Endothelial cell of umbilical vein (primary cell): ENCODE measurements around the gene BCL2A1. TPM values are rescaled to one million over a fixed set of nuclear protein-coding genes. Genes with fewer than 3 reads are reported as not detected.
"Not testable (repeated sequence)": the region's sequence is repeated elsewhere in the genome, so short reads cannot be mapped to it uniquely, and the experiment has no call there.

Experiments
- BruUV-seq: library from RNA; stranded (reverse); fragments of 400-500 nt; replicated peaks from 2 replicates; lab custom pipeline; 2021; lab: Mats Ljungman, UMichigan
- CTCF ChIA-PET: fragments of 300-600, 350-600 bp; sonication (Branson Sonifier 250); formaldehyde crosslinking; loops from one replicate; lab custom pipeline; 2021; ENCODE audit warnings: antibody characterized with exemption, inconsistent platforms; lab: Charles Lee
- POLR2A ChIA-PET: fragments of 300-600, 350-600 bp; sonication (Branson Sonifier 250); formaldehyde crosslinking; loops from one replicate; lab custom pipeline; 2021; ENCODE audit warnings: antibody characterized with exemption, inconsistent platforms; lab: Charles Lee
- DNase-seq: peaks from one replicate; pipeline ENCODE4 v3.0.0-alpha.2; 2011; ENCODE audit warnings: low read depth, low spot score
- FAIRE-seq: peaks from 2 replicates; lab custom pipeline; 2011; peaks lifted over from hg19 to GRCh38; lab: Jason Lieb, UNC
- H2AFZ ChIP-seq: 2 replicates; pipeline ENCODE4 v1.6.0; 2012; ENCODE audit warnings: low read depth, low read length, control low read depth, inconsistent platforms
- H3K27ac ChIP-seq: 2 replicates; pipeline ENCODE4 v1.5.1; 2011; ENCODE audit warnings: low read depth, mild to moderate bottlenecking, control low read depth, low read length, moderate library complexity; ENCODE audit not compliant: insufficient read depth
- H3K27me3 ChIP-seq, 2 experiments: 2 replicates each; pipeline versions ENCODE4 v1.6.0 to v1.6.1; 2011; ENCODE audit warnings: low read length in 2 of 2, mixed read lengths in 1 of 2; ENCODE audit not compliant: control insufficient read depth in 2 of 2, insufficient read depth in 2 of 2
- H3K36me3 ChIP-seq, 2 experiments: 2 replicates in 1 of 2; 3 replicates in 1 of 2; pipeline ENCODE4 v1.5.1; 2011; ENCODE audit warnings: low read length in 2 of 2, mild to moderate bottlenecking in 1 of 2, moderate library complexity in 1 of 2; ENCODE audit not compliant: control insufficient read depth in 2 of 2, insufficient read depth in 2 of 2; ENCODE audit errors: extremely low read depth in 1 of 2
- H3K4me1 ChIP-seq: 3 replicates; pipeline ENCODE4 v1.5.1; 2011; ENCODE audit warnings: mild to moderate bottlenecking, low read length; ENCODE audit not compliant: control insufficient read depth, insufficient read depth; ENCODE audit errors: extremely low read depth
- H3K4me2 ChIP-seq: 2 replicates; pipeline ENCODE4 v1.6.1; 2011; ENCODE audit warnings: low read length, control low read depth, mixed read lengths; ENCODE audit not compliant: insufficient read depth
- H3K4me3 ChIP-seq, 3 experiments: fragments of 200-600 bp in 1 of 3; sonication (generic), shearing (Covaris generic) in 1 of 3; replicated peaks in 1 of 3; 2 replicates each; pipeline ENCODE4 v1.5.1; 2011 to 2016; ENCODE audit warnings: control low read depth in 3 of 3, low read length in 3 of 3, mild to moderate bottlenecking in 2 of 3, inconsistent platforms in 1 of 3, low read depth in 1 of 3, moderate library complexity in 1 of 3; ENCODE audit not compliant: insufficient read depth in 1 of 3
- H3K79me2 ChIP-seq: 2 replicates; pipeline ENCODE4 v1.6.0; 2012; ENCODE audit warnings: low read length, inconsistent platforms; ENCODE audit not compliant: control insufficient read depth, insufficient read depth
- H3K9ac ChIP-seq: replicated peaks from 2 replicates; pipeline ENCODE3; 2011; ENCODE audit warnings: low read length, control low read depth; ENCODE audit not compliant: insufficient read depth; ENCODE audit errors: extremely low read depth
- H3K9me1 ChIP-seq: replicated peaks from 3 replicates; pipeline ENCODE4 v1.6.0; 2011; ENCODE audit warnings: mild to moderate bottlenecking, low read length; ENCODE audit not compliant: control insufficient read depth, insufficient read depth; ENCODE audit errors: extremely low read depth
- H3K9me3 ChIP-seq: replicated peaks from 2 replicates; pipeline ENCODE4 v1.5.1; 2012; ENCODE audit warnings: low read length, inconsistent platforms; ENCODE audit not compliant: control insufficient read depth, insufficient read depth
- H4K20me1 ChIP-seq: replicated peaks from 2 replicates; pipeline ENCODE3; 2011; ENCODE audit warnings: mild to moderate bottlenecking, low read length; ENCODE audit not compliant: control insufficient read depth, insufficient read depth; ENCODE audit errors: extremely low read depth
- FOS ChIP-seq: IDR thresholded peaks from 2 replicates; pipeline ENCODE4 v1.6.1; 2011; ENCODE audit warnings: mild to moderate bottlenecking, low read length, moderate library complexity, borderline replicate concordance; ENCODE audit not compliant: insufficient read depth
- POLR2AphosphoS5 ChIP-seq: IDR thresholded peaks from 2 replicates; pipeline ENCODE4 v1.6.1; 2012; ENCODE audit warnings: low read depth, mild to moderate bottlenecking, control low read depth, low read length, moderate library complexity; ENCODE audit not compliant: insufficient read depth
- dilution Hi-C: fragments of 300-500 bp; cut with MboI; formaldehyde crosslinking; loops from one replicate; pipeline ENCODE4 v1.15.0; 2019; ENCODE audit warnings: low sequenced_read_pairs; ENCODE audit not compliant: extremely low pct_ligation_motif_present
- intact Hi-C: fragments of 100-400 bp; cut with micrococcal nuclease; formaldehyde crosslinking; loops from one replicate; pipeline ENCODE4 v1.10.0; 2022
- polyA plus RNA-seq, 4 experiments: library from polyadenylated mRNA; depleted of rRNA in 3 of 4; stranded (reverse) in 3 of 4; unstranded in 1 of 4; fragments of >200 nt; gene quantifications; 2 replicates each; pipeline versions ENCODE4 v1.2.1 to v1.2.3, GENCODE V29; 2011 to 2012; ENCODE audit warnings: missing spikeins in 1 of 4
- total RNA-seq: library from RNA; stranded (reverse); gene quantifications from 2 replicates; pipeline ENCODE4 v1.2.3, GENCODE V29; 2021
- TF ChIP-seq, protein P1 (sequence below), 2 donors: IDR thresholded peaks; 1 replicate in 1 of 2; 2 replicates in 1 of 2; pipeline ENCODE4 v1.5.1; 2011; ENCODE audit warnings: low read length in 2 of 2, mild to moderate bottlenecking in 2 of 2, moderate library complexity in 2 of 2, control low read depth in 1 of 2, inconsistent platforms in 1 of 2, low read depth in 1 of 2; ENCODE audit not compliant: insufficient read depth in 1 of 2; ENCODE audit errors: extremely low read depth in 1 of 2

Gene BCL2A1
- total and polyA plus RNA-seq, 2 donors (not counting 3 experiments of a cell fraction or from before 2014, with no cell fraction given), result not detected

- H3K27me3 ChIP-seq, result peaks cover 0 to 6% of the 10 kb centered on the region in 2 experiments
- intact Hi-C loops, result no loop called here
- no peak overlapping the region for H3K9ac ChIP-seq
- CTCF ChIA-PET, result no interaction called here
- H4K20me1 ChIP-seq, result no peaks in the 10 kb centered on the region
- dilution Hi-C loops, result no loop called here
- H3K4me3 ChIP-seq, result no peak overlapping the region
- H2AFZ ChIP-seq, result no peak overlapping the region
- no peaks in the 10 kb centered on the region for H3K36me3 ChIP-seq
- no peak overlapping the region for H3K27ac ChIP-seq
- no TSS peak for BruUV-seq
- no peaks in the 10 kb centered on the region for H3K9me1 ChIP-seq
- no peaks in the 10 kb centered on the region for H3K4me1 ChIP-seq
- DNase-seq (no peak), FAIRE-seq (no peak)
- H3K4me2 ChIP-seq, result no peak overlapping the region
- TF ChIP-seq POLR2AphosphoS5 (no peak), FOS (no peak)
- TF ChIP-seq, protein P1, sequence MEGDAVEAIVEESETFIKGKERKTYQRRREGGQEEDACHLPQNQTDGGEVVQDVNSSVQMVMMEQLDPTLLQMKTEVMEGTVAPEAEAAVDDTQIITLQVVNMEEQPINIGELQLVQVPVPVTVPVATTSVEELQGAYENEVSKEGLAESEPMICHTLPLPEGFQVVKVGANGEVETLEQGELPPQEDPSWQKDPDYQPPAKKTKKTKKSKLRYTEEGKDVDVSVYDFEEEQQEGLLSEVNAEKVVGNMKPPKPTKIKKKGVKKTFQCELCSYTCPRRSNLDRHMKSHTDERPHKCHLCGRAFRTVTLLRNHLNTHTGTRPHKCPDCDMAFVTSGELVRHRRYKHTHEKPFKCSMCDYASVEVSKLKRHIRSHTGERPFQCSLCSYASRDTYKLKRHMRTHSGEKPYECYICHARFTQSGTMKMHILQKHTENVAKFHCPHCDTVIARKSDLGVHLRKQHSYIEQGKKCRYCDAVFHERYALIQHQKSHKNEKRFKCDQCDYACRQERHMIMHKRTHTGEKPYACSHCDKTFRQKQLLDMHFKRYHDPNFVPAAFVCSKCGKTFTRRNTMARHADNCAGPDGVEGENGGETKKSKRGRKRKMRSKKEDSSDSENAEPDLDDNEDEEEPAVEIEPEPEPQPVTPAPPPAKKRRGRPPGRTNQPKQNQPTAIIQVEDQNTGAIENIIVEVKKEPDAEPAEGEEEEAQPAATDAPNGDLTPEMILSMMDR (IDR thresholded peaks at IDR 0.05; ENCODE audit: extremely low read depth in 1 of 2, insufficient read depth in 1 of 2, low read depth in 1 of 2, low read length in 2 of 2), result no peak
- no peaks in the 10 kb centered on the region for H3K9me3 ChIP-seq
- POLR2A ChIA-PET, result interaction anchor here (0.7 kb wide), 1 partner anchor 19 kb away, joined by 5 read pairs; no protein-coding TSS in a partner anchor
- no peaks in the 10 kb centered on the region for H3K79me2 ChIP-seq
These were observed 48.3 kb upstream of the BCL2A1 start for GRCh38 chr15:80019168-80019745.

DNA sequence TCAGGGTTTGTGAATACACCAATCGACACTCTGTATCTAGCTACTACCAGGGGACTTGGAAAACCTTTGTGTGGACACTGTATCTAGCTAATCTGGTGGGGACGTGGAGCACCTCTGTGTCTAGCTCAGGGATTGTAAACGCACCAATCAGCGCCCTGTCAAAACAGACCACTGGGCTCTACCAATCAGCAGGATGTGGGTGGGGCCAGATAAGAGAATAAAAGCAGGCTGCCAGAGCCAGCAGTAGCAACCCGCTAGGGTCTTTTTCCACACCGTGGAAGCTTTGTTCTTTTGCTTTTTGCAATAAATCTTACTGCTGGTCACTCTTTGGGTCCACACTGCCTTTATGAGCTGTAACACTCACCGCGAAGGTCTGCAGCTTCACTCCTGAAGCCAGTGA lies 46.1 kb upstream of the BCL2A1 start:
- intact Hi-C loops, dilution Hi-C loops, DNase-seq: not testable (repeated sequence)

GRCh38 chr15:80016506-80016905 lies 45.5 kb upstream of the BCL2A1 start:
- BruUV-seq, H3K9me3 ChIP-seq, dilution Hi-C loops, H3K27ac ChIP-seq, H3K9me1 ChIP-seq, H3K4me3 ChIP-seq, FAIRE-seq, H3K27me3 ChIP-seq, H2AFZ ChIP-seq, H3K36me3 ChIP-seq, H3K79me2 ChIP-seq, H3K4me2 ChIP-seq, POLR2A ChIA-PET, H3K9ac ChIP-seq, H3K4me1 ChIP-seq, H4K20me1 ChIP-seq, DNase-seq, intact Hi-C loops: not testable (repeated sequence)
- CTCF ChIA-PET, result interaction anchor here (1.3 to 2.2 kb wide), 3 partner anchors 14 to 24 kb away, joined by 3 to 6 read pairs (median 3); no protein-coding TSS in a partner anchor

More for the DNA sequence above, 46.1 kb upstream of the BCL2A1 start:
- BruUV-seq, H3K9me3 ChIP-seq, H3K27ac ChIP-seq, H2AFZ ChIP-seq, H3K4me1 ChIP-seq, POLR2A ChIA-PET, H4K20me1 ChIP-seq, H3K4me3 ChIP-seq, FAIRE-seq, H3K9me1 ChIP-seq, H3K36me3 ChIP-seq, H3K79me2 ChIP-seq, H3K9ac ChIP-seq, H3K4me2 ChIP-seq, H3K27me3 ChIP-seq: not testable (repeated sequence)
- CTCF ChIA-PET, result interaction anchor here (1.3 to 2.2 kb wide), 3 partner anchors 15 to 25 kb away, joined by 3 to 6 read pairs (median 3); no protein-coding TSS in a partner anchor
